ENCODE results near the gene TRIM65. TPM values are rescaled to one million over a fixed set of nuclear protein-coding genes. Genes with fewer than 3 reads are reported as not detected.

The TRIM65 gene
- total RNA-seq (2021) (21.1 and 27.1 TPM in 2 replicates), Bru-seq, nascent RNA (percentile 60 among the genes with signal in this experiment), BruChase-seq, experiment 1, labeled RNA remaining after a 2-hour chase (percentile 74 among the genes with signal in this experiment), BruChase-seq, experiment 2, labeled RNA remaining after a 6-hour chase (percentile 84 among the genes with signal in this experiment)
- long read RNA-seq, transcript TRIM65-201 (6 exons, 3,439 nt): major isoform, 6 of 18 reads
- long read RNA-seq, partial matches to known transcripts: 8 of 18 reads
- long read RNA-seq, other reads (novel, unspliced or antisense): 1 of 18 reads

- intact Hi-C loops (cut with micrococcal nuclease; ENCODE audit: unreplicated experiment): loop anchor here (1.0 kb wide), 2 partner anchors 41 to 52 kb away; partner anchors contain the start of genes UNC13D and WBP2
- H3K79me2 ChIP-seq (ENCODE audit: low read depth): peaks cover 19% of the 10 kb centered on the region
- no peaks in the 10 kb centered on the region for H3K27me3 ChIP-seq (ENCODE audit: insufficient read depth, low read depth)
- H3K9me3 ChIP-seq (ENCODE audit: insufficient read depth, low read depth): no peaks in the 10 kb centered on the region
- DNase-seq: peak; percentile 59 to 77
- H3K4me1 ChIP-seq (replicated peaks; ENCODE audit: insufficient read depth): 0 out of 2 replicates have a peak, but pooled peaks cover 4% of the 10 kb centered on the region
- peak within 1 kb of the TSS; percentile 33 for H3K27ac ChIP-seq
- TF ChIP-seq CTCF (conservative IDR thresholded peaks at IDR 0.05): no peak
- TF ChIP-seq EZH2 (IDR thresholded peaks at IDR 0.05; ENCODE audit: low read depth): no peak
- H3F3A ChIP-seq (ENCODE audit: insufficient read depth, low read depth): peaks cover 18% of the 10 kb centered on the region; the same call in 1 of the 2 replicates
- H3K36me3 ChIP-seq (ENCODE audit: low read depth): peaks cover 5% of the 10 kb centered on the region; the same call in 1 of the 2 replicates
- POLR2A ChIA-PET (ENCODE audit: unreplicated experiment): interaction anchor here (0.7 to 1.6 kb wide), 3 partner anchors 52 to 117 kb away, joined by 3 to 12 read pairs (median 10); no protein-coding TSS in a partner anchor
- no peaks in the 10 kb centered on the region for H4K20me1 ChIP-seq (ENCODE audit: insufficient read depth)
- no TSS peak for BruUV-seq (replicated peaks)
- peak within 1 kb of the TSS; percentile 83 for H3K4me2 ChIP-seq
- H3K4me3 ChIP-seq: peak within 1 kb of the TSS; percentile 77
- H2AFZ ChIP-seq: peak within 1 kb of the TSS; percentile 73
- CTCF ChIA-PET: interaction anchor here (0.5 to 0.9 kb wide), 5 partner anchors 18 to 204 kb away, joined by 3 to 11 read pairs (median 4); partner anchors contain the start of gene TRIM47
- no peaks in the 10 kb centered on the region for H3K9me2 ChIP-seq (ENCODE audit: insufficient read depth)
Measured at GRCh38 chr17:75896415-75897159, at the start of gene TRIM65. TRIM65 (minus strand) TSS chr17:75896951; CDS start chr17:75896937, 14 bp downstream.

GRCh38 chr17:75945211-75945610 is 48.5 kb upstream of the TRIM65 start:
- intact Hi-C loops (cut with micrococcal nuclease; ENCODE audit: unreplicated experiment): no loop called here
- Histone ChIP-seq H2AFZ (no peak overlapping the region), H3K9me3 (ENCODE audit: insufficient read depth, low read depth) (no peaks in the 10 kb centered on the region), H3F3A (ENCODE audit: insufficient read depth, low read depth) (peaks cover 11% of the 10 kb centered on the region; the same call in 1 of the 2 replicates), H3K4me1 (replicated peaks; ENCODE audit: insufficient read depth) (peaks cover 6% of the 10 kb centered on the region), H3K4me2 (no peak overlapping the region), H3K4me3 (no peak overlapping the region), H4K20me1 (ENCODE audit: insufficient read depth) (no peaks in the 10 kb centered on the region), H3K36me3 (ENCODE audit: low read depth) (peaks cover 26% of the 10 kb centered on the region; the same call in 1 of the 2 replicates), H3K79me2 (ENCODE audit: low read depth) (no peaks in the 10 kb centered on the region), H3K27ac (no peak overlapping the region), H3K9me2 (ENCODE audit: insufficient read depth) (no peaks in the 10 kb centered on the region), H3K27me3 (ENCODE audit: insufficient read depth, low read depth) (no peaks in the 10 kb centered on the region)
- BruUV-seq (replicated peaks): no TSS peak
- no peak for TF ChIP-seq CTCF (conservative IDR thresholded peaks at IDR 0.05)
- no peak for DNase-seq
- CTCF ChIA-PET: interaction anchor here (0.6 kb wide), 1 partner anchor 29 kb away, joined by 3 read pairs; no protein-coding TSS in a partner anchor
- POLR2A ChIA-PET (ENCODE audit: unreplicated experiment): interaction anchor here (0.6 kb wide), 1 partner anchor 39 kb away, joined by 8 read pairs; no protein-coding TSS in a partner anchor

GRCh38 chr17:75943491-75943890 is 46.7 kb upstream of the TRIM65 start:
- TF ChIP-seq CTCF (conservative IDR thresholded peaks at IDR 0.05) (no peak), EZH2 (IDR thresholded peaks at IDR 0.05; ENCODE audit: low read depth) (no peak)
- CTCF ChIA-PET: no interaction called here
- DNase-seq: no peak
- Histone ChIP-seq H3K4me2 (no peak overlapping the region), H3K9me3 (ENCODE audit: insufficient read depth, low read depth) (no peaks in the 10 kb centered on the region), H3K4me1 (replicated peaks; ENCODE audit: insufficient read depth) (peaks cover 6% of the 10 kb centered on the region), H3K9me2 (ENCODE audit: insufficient read depth) (no peaks in the 10 kb centered on the region), H3K4me3 (no peak overlapping the region), H2AFZ (no peak overlapping the region), H3K79me2 (ENCODE audit: low read depth) (no peaks in the 10 kb centered on the region), H4K20me1 (ENCODE audit: insufficient read depth) (no peaks in the 10 kb centered on the region), H3F3A (ENCODE audit: insufficient read depth, low read depth) (peaks cover 11% of the 10 kb centered on the region; the same call in 1 of the 2 replicates), H3K27ac (no peak overlapping the region), H3K27me3 (ENCODE audit: insufficient read depth, low read depth) (no peaks in the 10 kb centered on the region), H3K36me3 (ENCODE audit: low read depth) (peaks cover 15% of the 10 kb centered on the region; the same call in 1 of the 2 replicates)
- intact Hi-C loops (cut with micrococcal nuclease; ENCODE audit: unreplicated experiment): no loop called here
- POLR2A ChIA-PET (ENCODE audit: unreplicated experiment): no interaction called here
- BruUV-seq (replicated peaks): no TSS peak

All from PC-9 (cell line).